ENCODE data around the gene FMNL2. TPM values are rescaled to one million over a fixed set of nuclear protein-coding genes. Genes with fewer than 3 reads are reported as not detected.

FMNL2 gene
- total and polyA plus RNA-seq, 2 of the 4 experiments (the other 2 are of a cell fraction), result 10.9 to 11.4 TPM

DNA sequence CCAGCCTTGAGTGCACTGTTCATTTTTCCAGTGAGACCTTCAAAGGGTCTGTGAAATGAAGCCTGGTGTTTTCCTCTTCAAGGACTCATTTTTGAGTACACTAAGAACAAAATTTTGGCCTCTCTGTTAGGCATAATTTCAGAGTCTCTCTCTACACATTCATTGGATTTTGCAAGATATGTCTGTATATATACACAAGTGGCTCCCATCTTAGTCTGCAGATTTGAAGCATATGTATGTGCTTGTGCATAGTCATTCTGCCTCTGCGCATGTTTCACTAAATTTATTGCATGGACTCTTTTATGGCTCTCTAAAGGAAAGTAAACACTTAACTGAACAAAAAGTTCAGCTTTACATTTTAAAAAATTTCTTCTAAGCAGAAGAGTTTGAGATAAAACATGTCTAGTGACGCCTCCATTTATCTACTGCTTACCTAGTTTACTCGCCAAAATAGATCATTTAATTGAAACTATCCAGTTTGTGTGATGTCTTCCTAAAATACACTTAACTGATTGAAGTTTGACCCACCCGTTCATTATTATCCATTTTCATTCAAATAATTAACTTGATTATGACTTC lies 145.9 kb downstream of the FMNL2 start:
- Histone ChIP-seq H4K8ac (ENCODE audit: low read depth in 2 of 2, low read length in 2 of 2) (no peak overlapping the region), H3K79me1 (ENCODE audit: low read depth in 1 of 2, low read length in 2 of 2) (peaks cover 11 to 20% of the 10 kb centered on the region in 2 experiments; a peak in 3 of 4 replicates), H3K9ac (ENCODE audit: low read depth, low read length) (no peak overlapping the region), H2AK5ac (ENCODE audit: low read depth, low read length) (no peak overlapping the region), H2BK120ac (ENCODE audit: low read depth, low read length) (no peak overlapping the region), H3K4me2 (ENCODE audit: low read depth, low read length) (no peak overlapping the region), H3K4me3 (ENCODE audit: insufficient read depth, low read depth, low read length) (no peak overlapping the region), H3K9me3 (ENCODE audit: control insufficient read depth, insufficient read depth, low read length) (no peaks in the 10 kb centered on the region), H4K20me1 (ENCODE audit: insufficient read depth, low read length) (no peaks in the 10 kb centered on the region; the same call in 1 of the 2 replicates), H2BK20ac (ENCODE audit: low read depth, low read length) (no peak overlapping the region), H2AK9ac (replicated peaks; ENCODE audit: low read depth, low read length, poor library complexity) (no peak overlapping the region), H4K5ac (ENCODE audit: low read depth, low read length) (no peak overlapping the region), H3K56ac (ENCODE audit: extremely low read depth, insufficient read depth, low read length) (no peak overlapping the region), H3K18ac (ENCODE audit: low read depth, low read length) (no peak overlapping the region), H3K27ac (ENCODE audit: insufficient read depth, low read length) (no peak overlapping the region), H3K36me3 (ENCODE audit: control insufficient read depth, insufficient read depth, low read length) (no peaks in the 10 kb centered on the region), H3K27me3 (ENCODE audit: control insufficient read depth, insufficient read depth, low read length) (no peaks in the 10 kb centered on the region), H2BK5ac (ENCODE audit: low read depth, low read length, poor library complexity, severe bottlenecking) (no peak overlapping the region), H2AFZ (replicated peaks; ENCODE audit: low read length, poor library complexity) (no peak overlapping the region), H3K4me1 (ENCODE audit: control insufficient read depth, insufficient read depth, low read length) (peaks cover 3% of the 10 kb centered on the region), H4K91ac (ENCODE audit: insufficient read depth, low read depth, low read length) (no peak overlapping the region), H3K23ac (ENCODE audit: low read depth, low read length) (no peak overlapping the region), H3K4ac (ENCODE audit: low read depth, low read length) (no peak overlapping the region), H2BK15ac (ENCODE audit: low read depth, low read length) (no peak overlapping the region), H3K9me1 (ENCODE audit: insufficient read depth, low read length) (peaks cover 2% of the 10 kb centered on the region; the same call in 1 of the 2 replicates), H3K14ac (replicated peaks; ENCODE audit: low read depth, low read length) (no peak overlapping the region)
- intact Hi-C loops (cut with micrococcal nuclease) (no loop called here), dilution Hi-C loops (cut with HindIII; ENCODE audit: low sequenced_read_pairs, unreplicated experiment) (no loop called here), in situ Hi-C loops (cut with MboI; ENCODE audit: low sequenced_read_pairs) (no loop called here)
- WGBS, 2 experiments (ENCODE audit: extremely low coverage in 2 of 2, insufficient read length in 1 of 2), result no CpG with 5 or more reads among the region's 4 CpGs
- no TSS peak for BruUV-seq (replicated peaks)
- ChIA-PET CTCF (no interaction called here), POLR2A (ENCODE audit: unreplicated experiment) (no interaction called here)
- DNase-seq, result no peak
- no peak for TF ChIP-seq CHD1 (IDR thresholded peaks at IDR 0.05; ENCODE audit: low read depth, low read length)
- no peak for TF ChIP-seq MXI1 (IDR thresholded peaks at IDR 0.05; ENCODE audit: borderline replicate concordance, low read depth, low read length)
- TF ChIP-seq CEBPB (IDR thresholded peaks at IDR 0.05; ENCODE audit: low read depth, low read length), result no peak
- no peak for TF ChIP-seq POLR2A (IDR thresholded peaks at IDR 0.05; ENCODE audit: low read depth, low read length)
- ATAC-seq (ENCODE audit: low read depth), result no peak

Data from IMR-90 (cell line).